RWPE2 (cell line): ENCODE measurements around the gene RXRA.

Experiments
- ATAC-seq: fragments of 200-7000 bp; cut with Tn5 transposase; 3 replicates; pipeline ENCODE4 v1.9.1; 2021; ENCODE audit warnings: low read depth
- DNase-seq: peaks from one replicate; pipeline ENCODE4 v3.0.0-alpha.2; 2020; ENCODE audit warnings: low spot score
- H3K27ac ChIP-seq: fragments of 450-650 bp; 2 replicates; pipeline ENCODE4 v1.5.1; 2017; ENCODE audit warnings: mild to moderate bottlenecking; ENCODE audit not compliant: poor library complexity, severe bottlenecking
- H3K27me3 ChIP-seq: fragments of 250-450 bp; sonication (Bioruptor Pico); 2 replicates; pipeline ENCODE4 v1.5.1; 2021; ENCODE audit warnings: mild to moderate bottlenecking, moderate library complexity; ENCODE audit not compliant: insufficient read depth, poor library complexity, severe bottlenecking
- H3K36me3 ChIP-seq: fragments of 250-450 bp; sonication (Bioruptor Pico); 2 replicates; pipeline ENCODE4 v1.5.1; 2020; ENCODE audit warnings: low read depth, mild to moderate bottlenecking, moderate library complexity
- H3K4me1 ChIP-seq: fragments of 250-450 bp; sonication (Bioruptor Pico); 2 replicates; pipeline ENCODE4 v1.5.1; 2021; ENCODE audit warnings: mild to moderate bottlenecking, moderate library complexity; ENCODE audit not compliant: insufficient read depth, poor library complexity, severe bottlenecking
- H3K4me3 ChIP-seq: fragments of 250-450 bp; sonication (Bioruptor Pico); 2 replicates; pipeline ENCODE4 v1.5.1; 2021; ENCODE audit warnings: mild to moderate bottlenecking, moderate library complexity; ENCODE audit not compliant: severe bottlenecking
- H3K9me3 ChIP-seq: fragments of 250-450 bp; sonication (Bioruptor Pico); 2 replicates; pipeline ENCODE4 v1.5.1; 2021; ENCODE audit warnings: mild to moderate bottlenecking, moderate library complexity; ENCODE audit not compliant: severe bottlenecking
- CTCF ChIP-seq: fragments of 450-650 bp; IDR thresholded peaks from one replicate; pipeline ENCODE4 v1.5.1; 2017; ENCODE audit warnings: mild to moderate bottlenecking, moderate library complexity; ENCODE audit not compliant: poor library complexity, severe bottlenecking

The RXRA gene

GRCh38 chr9:134375430-134376385 lies 49.5 kb downstream of the RXRA start:
- Histone ChIP-seq H3K4me3 (no peak overlapping the region), H3K27ac (peak overlapping the region; percentile 95), H3K36me3 (no peaks in the 10 kb centered on the region), H3K4me1 (peaks cover 79% of the 10 kb centered on the region), H3K9me3 (no peaks in the 10 kb centered on the region), H3K27me3 (no peaks in the 10 kb centered on the region)
- ATAC-seq (no peak; the same call in 2 of the 3 replicates), DNase-seq (no peak)
- no peak for TF ChIP-seq CTCF

GRCh38 chr9:134376386-134377142 lies 50.3 kb downstream of the RXRA start:
- Histone ChIP-seq H3K9me3 (no peaks in the 10 kb centered on the region), H3K27ac (peak overlapping the region; percentile 95), H3K4me3 (no peak overlapping the region), H3K27me3 (no peaks in the 10 kb centered on the region), H3K4me1 (peaks cover 79% of the 10 kb centered on the region), H3K36me3 (no peaks in the 10 kb centered on the region)
- DNase-seq (no peak), ATAC-seq (no peak)
- no peak for TF ChIP-seq CTCF

GRCh38 chr9:134377143-134377484 lies 50.9 kb downstream of the RXRA start:
- Histone ChIP-seq H3K27me3 (no peaks in the 10 kb centered on the region), H3K4me3 (no peak overlapping the region), H3K27ac (peak overlapping the region; percentile 95), H3K9me3 (no peaks in the 10 kb centered on the region), H3K36me3 (no peaks in the 10 kb centered on the region), H3K4me1 (peaks cover 74% of the 10 kb centered on the region)
- TF ChIP-seq CTCF = no peak
- no peak for ATAC-seq
- DNase-seq = no peak

- H3K4me1 ChIP-seq = peaks cover 65% of the 10 kb centered on the region
- DNase-seq (no peak), ATAC-seq (peak; percentile 17)
- H3K36me3 ChIP-seq = no peaks in the 10 kb centered on the region
- H3K27ac ChIP-seq = peak overlapping the region; percentile 95
- no peaks in the 10 kb centered on the region for H3K9me3 ChIP-seq
- H3K4me3 ChIP-seq = no peak overlapping the region
- no peak for TF ChIP-seq CTCF
- no peaks in the 10 kb centered on the region for H3K27me3 ChIP-seq
These were observed 51.7 kb downstream of the RXRA start for GRCh38 chr9:134377976-134378375.
